KMS-11 (cell line): ENCODE data around the gene KDM4B.

Experiments used
- H2AFZ ChIP-seq: fragments of 200-600 bp; sonication (generic); 2 replicates; pipeline ENCODE4 v1.6.1; 2016; ENCODE audit warnings: antibody characterized with exemption, mixed run types, low read depth
- H3K27ac ChIP-seq: fragments of 200-600 bp; sonication (generic); 2 replicates; pipeline ENCODE4 v1.6.1; 2016; ENCODE audit warnings: mild to moderate bottlenecking, mixed run types
- H3K27me3 ChIP-seq: fragments of 200-600 bp; sonication (generic); 2 replicates; pipeline ENCODE4 v1.6.1; 2017; ENCODE audit warnings: mild to moderate bottlenecking, low read depth, mixed run types, moderate library complexity; ENCODE audit not compliant: insufficient read depth
- H3K36me3 ChIP-seq: fragments of 200-600 bp; sonication (generic); 2 replicates; pipeline ENCODE4 v1.6.1; 2017; ENCODE audit warnings: mild to moderate bottlenecking, mixed run types; ENCODE audit not compliant: insufficient read depth
- H3K4me1 ChIP-seq: fragments of 200-600 bp; sonication (generic); 2 replicates; pipeline ENCODE4 v1.6.1; 2016; ENCODE audit warnings: mild to moderate bottlenecking, low read depth, mixed run types; ENCODE audit not compliant: poor library complexity, severe bottlenecking
- H3K4me2 ChIP-seq: fragments of 200-600 bp; sonication (generic); 2 replicates; pipeline ENCODE4 v1.7.0; 2016; ENCODE audit warnings: mild to moderate bottlenecking, mixed run types
- H3K4me3 ChIP-seq: fragments of 200-600 bp; sonication (generic); IDR thresholded peaks from 2 replicates; pipeline ENCODE4 v1.6.1; 2017; ENCODE audit warnings: low read depth, low read length, mixed read lengths; ENCODE audit not compliant: insufficient read depth
- H3K79me2 ChIP-seq: fragments of 200-600 bp; sonication (generic); 2 replicates; pipeline ENCODE4 v1.6.1; 2016; ENCODE audit warnings: low read depth, mixed run types; ENCODE audit not compliant: insufficient read depth
- H3K9ac ChIP-seq: fragments of 200-600 bp; sonication (generic); 2 replicates; pipeline ENCODE4 v1.6.1; 2016; ENCODE audit warnings: mild to moderate bottlenecking, mixed run types
- H4K20me1 ChIP-seq: fragments of 200-600 bp; sonication (generic); 2 replicates; pipeline ENCODE4 v1.6.1; 2016; ENCODE audit warnings: mild to moderate bottlenecking, mixed run types; ENCODE audit not compliant: insufficient read depth
- TF ChIP-seq, protein P1 (sequence below): fragments of 200-600 bp; sonication (generic); conservative IDR thresholded peaks from 2 replicates; pipeline ENCODE4 v1.6.1; 2017; ENCODE audit warnings: low read depth, mild to moderate bottlenecking, antibody characterized with exemption, low read length, moderate library complexity, mixed read lengths

Gene KDM4B

DNA sequence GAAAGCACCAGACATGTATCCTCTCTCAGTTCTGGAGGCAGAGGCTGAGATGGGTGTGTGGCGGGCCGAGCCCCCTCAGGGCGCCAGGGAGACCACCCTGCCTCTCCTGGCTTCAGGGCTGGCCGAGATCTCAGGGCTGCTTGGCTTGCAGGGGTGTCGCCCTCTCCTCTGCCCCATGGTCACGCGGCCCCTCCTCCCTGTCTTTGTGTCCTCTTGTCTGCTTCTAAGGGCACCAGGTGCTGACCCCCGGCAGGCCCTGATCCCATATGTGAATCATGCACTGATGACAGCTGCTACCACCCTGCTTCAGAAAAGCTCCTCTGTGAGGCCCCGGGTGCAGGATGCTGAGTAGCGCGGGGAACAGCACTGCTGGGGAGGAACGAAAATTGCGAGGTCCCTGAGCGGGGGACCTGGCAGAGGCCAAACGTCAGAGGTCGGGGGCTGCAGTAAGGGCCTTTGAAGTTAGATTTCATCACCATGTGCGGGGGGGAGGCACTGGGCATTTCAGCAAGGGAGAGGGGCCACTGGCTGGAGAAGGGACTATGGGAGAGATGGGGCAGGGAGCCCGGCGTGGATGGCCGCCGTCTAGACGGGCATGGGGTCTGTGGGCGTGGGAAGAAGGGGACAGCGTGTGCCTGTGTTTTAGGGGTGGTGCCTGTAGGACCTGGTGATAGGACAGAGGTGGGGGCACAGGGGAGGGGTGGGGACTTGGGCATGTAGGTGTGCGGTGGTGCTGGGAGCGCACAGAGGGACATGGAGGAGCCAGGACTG lies 125.2 kb downstream of the KDM4B start:
- Histone ChIP-seq H3K27me3 (no peaks in the 10 kb centered on the region), H3K36me3 (no peaks in the 10 kb centered on the region), H2AFZ (no peak overlapping the region), H3K9ac (no peak overlapping the region), H3K4me3 (no peak overlapping the region), H3K4me1 (no peaks in the 10 kb centered on the region), H3K27ac (no peak overlapping the region), H3K4me2 (no peak overlapping the region), H4K20me1 (no peaks in the 10 kb centered on the region), H3K79me2 (no peaks in the 10 kb centered on the region)
- TF ChIP-seq, protein P1, sequence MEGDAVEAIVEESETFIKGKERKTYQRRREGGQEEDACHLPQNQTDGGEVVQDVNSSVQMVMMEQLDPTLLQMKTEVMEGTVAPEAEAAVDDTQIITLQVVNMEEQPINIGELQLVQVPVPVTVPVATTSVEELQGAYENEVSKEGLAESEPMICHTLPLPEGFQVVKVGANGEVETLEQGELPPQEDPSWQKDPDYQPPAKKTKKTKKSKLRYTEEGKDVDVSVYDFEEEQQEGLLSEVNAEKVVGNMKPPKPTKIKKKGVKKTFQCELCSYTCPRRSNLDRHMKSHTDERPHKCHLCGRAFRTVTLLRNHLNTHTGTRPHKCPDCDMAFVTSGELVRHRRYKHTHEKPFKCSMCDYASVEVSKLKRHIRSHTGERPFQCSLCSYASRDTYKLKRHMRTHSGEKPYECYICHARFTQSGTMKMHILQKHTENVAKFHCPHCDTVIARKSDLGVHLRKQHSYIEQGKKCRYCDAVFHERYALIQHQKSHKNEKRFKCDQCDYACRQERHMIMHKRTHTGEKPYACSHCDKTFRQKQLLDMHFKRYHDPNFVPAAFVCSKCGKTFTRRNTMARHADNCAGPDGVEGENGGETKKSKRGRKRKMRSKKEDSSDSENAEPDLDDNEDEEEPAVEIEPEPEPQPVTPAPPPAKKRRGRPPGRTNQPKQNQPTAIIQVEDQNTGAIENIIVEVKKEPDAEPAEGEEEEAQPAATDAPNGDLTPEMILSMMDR: no peak

DNA sequence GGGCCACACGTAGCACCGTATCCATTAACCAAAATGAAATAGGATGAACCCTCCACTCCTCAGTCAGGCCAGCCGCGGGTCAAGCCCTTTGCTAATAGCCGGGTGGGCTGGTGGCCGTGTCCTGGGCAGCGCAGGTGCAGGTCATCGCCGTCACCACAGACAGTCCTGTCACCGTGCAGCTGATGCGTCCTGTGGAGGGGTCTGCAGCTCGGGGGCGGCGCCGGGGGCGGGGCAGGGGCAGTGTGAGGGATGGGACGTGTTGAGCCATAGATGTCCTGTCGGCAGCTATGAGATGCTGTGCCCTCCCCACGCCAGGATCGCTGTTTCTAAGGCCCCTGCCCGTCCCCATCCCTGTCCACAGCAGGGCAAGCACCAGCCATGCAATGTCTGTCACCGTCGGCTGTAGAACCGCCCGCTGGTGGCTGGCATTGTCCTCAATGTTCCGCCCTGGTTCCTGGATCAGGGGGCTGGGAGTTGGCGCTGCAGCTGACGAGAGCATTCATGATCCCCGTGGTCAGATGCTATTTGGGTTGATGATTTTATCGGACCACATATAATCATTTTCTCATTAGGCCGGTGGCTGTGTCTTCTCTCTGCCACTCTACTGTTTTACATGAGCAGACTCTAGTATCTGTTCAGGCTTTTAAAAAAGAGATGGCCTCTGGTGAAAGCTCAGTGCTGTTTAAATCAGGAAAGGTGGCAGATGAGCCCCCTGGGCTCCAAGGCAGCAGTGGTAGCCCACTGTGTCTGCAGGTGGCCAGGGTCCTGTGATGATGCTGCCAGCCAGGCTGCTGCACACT lies 126.1 kb downstream of the KDM4B start:
- Histone ChIP-seq H4K20me1 (no peaks in the 10 kb centered on the region), H3K79me2 (no peaks in the 10 kb centered on the region), H2AFZ (no peak overlapping the region), H3K9ac (no peak overlapping the region), H3K4me1 (no peaks in the 10 kb centered on the region), H3K4me2 (no peak overlapping the region), H3K27me3 (no peaks in the 10 kb centered on the region), H3K4me3 (no peak overlapping the region), H3K36me3 (no peaks in the 10 kb centered on the region), H3K27ac (no peak overlapping the region)
- TF ChIP-seq, protein P1: no peak

DNA sequence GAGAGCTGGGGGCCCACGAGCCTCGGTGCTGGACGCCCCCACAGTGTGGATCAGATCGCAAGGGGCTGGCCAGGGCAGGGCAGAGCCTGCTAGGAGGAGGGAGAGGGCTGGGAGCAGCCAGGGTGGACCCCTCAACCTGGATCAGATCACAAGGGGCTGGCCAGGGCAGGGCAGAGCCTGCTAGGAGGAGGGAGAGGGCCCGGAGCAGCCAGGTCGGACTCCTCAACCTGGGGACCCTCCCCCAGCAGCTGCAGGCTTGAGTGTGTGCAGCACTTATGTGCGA lies 126.6 kb downstream of the KDM4B start:
- H3K9ac ChIP-seq: no peak overlapping the region
- H3K4me1 ChIP-seq: no peaks in the 10 kb centered on the region
- H2AFZ ChIP-seq: no peak overlapping the region
- no peak overlapping the region for H3K4me3 ChIP-seq
- no peaks in the 10 kb centered on the region for H3K79me2 ChIP-seq
- H3K27ac ChIP-seq: no peak overlapping the region
- no peaks in the 10 kb centered on the region for H4K20me1 ChIP-seq
- no peak overlapping the region for H3K4me2 ChIP-seq
- no peaks in the 10 kb centered on the region for H3K36me3 ChIP-seq
- TF ChIP-seq, protein P1: no peak
- H3K27me3 ChIP-seq: no peaks in the 10 kb centered on the region

DNA sequence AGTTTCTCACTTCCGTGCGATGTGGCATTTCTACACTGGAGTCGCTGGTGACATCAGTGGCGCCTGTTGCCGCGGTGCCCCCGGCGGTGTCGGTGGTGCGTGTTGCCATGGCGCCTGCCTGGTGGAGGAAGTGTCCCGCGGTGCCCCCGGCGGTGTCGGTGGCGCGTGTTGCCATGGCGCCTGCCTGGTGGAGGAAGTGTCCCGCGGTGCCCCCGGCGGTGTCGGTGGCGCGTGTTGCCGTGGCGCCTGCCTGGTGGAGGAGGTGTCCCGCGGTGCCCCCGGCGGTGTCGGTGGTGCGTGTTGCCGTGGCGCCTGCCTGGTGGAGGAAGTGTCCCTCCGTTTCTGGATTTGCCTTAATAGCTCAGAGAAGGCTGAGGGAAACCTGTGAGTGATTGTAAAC lies 127.6 kb downstream of the KDM4B start:
- H3K4me3 ChIP-seq: no peak overlapping the region
- H2AFZ ChIP-seq: no peak overlapping the region
- H3K4me2 ChIP-seq: no peak overlapping the region
- no peak overlapping the region for H3K9ac ChIP-seq
- H3K36me3 ChIP-seq: no peaks in the 10 kb centered on the region
- H3K27me3 ChIP-seq: no peaks in the 10 kb centered on the region
- no peaks in the 10 kb centered on the region for H3K4me1 ChIP-seq
- H3K79me2 ChIP-seq: no peaks in the 10 kb centered on the region
- no peak overlapping the region for H3K27ac ChIP-seq
- no peaks in the 10 kb centered on the region for H4K20me1 ChIP-seq
- TF ChIP-seq, protein P1: no peak
